Neural progenitor cell (in vitro differentiated cells): ENCODE data around the gene SNRNP35. TPM values are rescaled to one million over a fixed set of nuclear protein-coding genes. Genes with fewer than 3 reads are reported as not detected.

Experiments used
- DNase-seq: peaks from one replicate; pipeline ENCODE4 v3.0.0-alpha.2; 2016; ENCODE audit warnings: low spot score
- H2AFZ ChIP-seq: fragments of 200-600 bp; sonication (generic); replicated peaks from 2 replicates; pipeline ENCODE4 v1.6.1; 2016; ENCODE audit warnings: antibody characterized with exemption
- H3F3A ChIP-seq: fragments of 200-600 bp; sonication (generic); 2 replicates; pipeline ENCODE4 v1.6.1; 2016; ENCODE audit warnings: antibody characterized with exemption, low read depth
- H3K27ac ChIP-seq: fragments of 200-600 bp; sonication (generic); 2 replicates; pipeline ENCODE4 v1.5.1; 2016; ENCODE audit warnings: mild to moderate bottlenecking
- H3K27me3 ChIP-seq: fragments of 200-600 bp; sonication (generic); 2 replicates; pipeline ENCODE4 v1.6.1; 2016; ENCODE audit warnings: mild to moderate bottlenecking, moderate library complexity
- H3K36me3 ChIP-seq: fragments of 200-600 bp; sonication (generic); 2 replicates; pipeline ENCODE4 v1.5.1; 2016
- H3K4me1 ChIP-seq: fragments of 200-600 bp; sonication (generic); 2 replicates; pipeline ENCODE4 v1.6.1; 2016; ENCODE audit warnings: mixed run types
- H3K4me2 ChIP-seq: fragments of 200-600 bp; sonication (generic); 2 replicates; pipeline ENCODE4 v1.6.1; 2016
- H3K4me3 ChIP-seq: fragments of 200-600 bp; sonication (generic); 2 replicates; pipeline ENCODE4 v1.5.1; 2016
- H3K79me2 ChIP-seq: fragments of 200-600 bp; sonication (generic); 2 replicates; pipeline ENCODE4 v1.6.1; 2016; ENCODE audit warnings: low read depth
- H3K9ac ChIP-seq: fragments of 200-600 bp; sonication (generic); 2 replicates; pipeline ENCODE4 v1.6.1; 2016
- H3K9me3 ChIP-seq: fragments of 200-600 bp; sonication (generic); 2 replicates; pipeline ENCODE4 v1.5.1; 2016; ENCODE audit warnings: low read depth
- H4K20me1 ChIP-seq: fragments of 200-600 bp; sonication (generic); 2 replicates; pipeline ENCODE4 v1.6.1; 2016; ENCODE audit warnings: low read depth
- H3K27ac Mint-ChIP-seq: 3 replicates; pipeline ENCODE4 v1.8.0; 2021; ENCODE audit warnings: mixed read lengths
- H3K27me3 Mint-ChIP-seq: 2 replicates; pipeline ENCODE4 v1.8.0; 2022; ENCODE audit warnings: low read depth, mild to moderate bottlenecking, inconsistent platforms, moderate library complexity, mixed read lengths; ENCODE audit not compliant: insufficient read depth
- H3K36me3 Mint-ChIP-seq: 3 replicates; pipeline ENCODE4 v1.8.0; 2021; ENCODE audit warnings: mixed read lengths
- H3K4me1 Mint-ChIP-seq: 3 replicates; pipeline ENCODE4 v1.8.0; 2021; ENCODE audit warnings: mixed read lengths
- H3K4me3 Mint-ChIP-seq: 3 replicates; pipeline ENCODE4 v1.8.0; 2021; ENCODE audit warnings: mild to moderate bottlenecking, moderate library complexity, mixed read lengths
- H3K9me3 Mint-ChIP-seq: 3 replicates; pipeline ENCODE4 v1.8.0; 2020; ENCODE audit warnings: mixed read lengths
- EZH2 ChIP-seq: fragments of 200-600 bp; sonication (generic); IDR thresholded peaks from 2 replicates; pipeline ENCODE4 v1.6.1; 2017; ENCODE audit warnings: antibody characterized with exemption, mild to moderate bottlenecking, moderate library complexity
- EZH2phosphoT487 ChIP-seq: fragments of 200-600 bp; sonication (generic); IDR thresholded peaks from 2 replicates; pipeline ENCODE4 v1.6.1; 2017; ENCODE audit warnings: antibody characterized with exemption
- total RNA-seq: library from RNA; depleted of rRNA; stranded (reverse); fragments of >200 nt; gene quantifications from 2 replicates; pipeline ENCODE4 v1.2.3, GENCODE V29; 2015; ENCODE audit warnings: low replicate concordance
- TF ChIP-seq, protein P1 (sequence below): fragments of 200-600 bp; sonication (generic); IDR thresholded peaks from 2 replicates; pipeline ENCODE4 v1.5.1; 2017; ENCODE audit warnings: antibody characterized with exemption, mild to moderate bottlenecking

The SNRNP35 gene
- total RNA-seq, 1 donor from 2014 or later = 12.6 TPM

DNA sequence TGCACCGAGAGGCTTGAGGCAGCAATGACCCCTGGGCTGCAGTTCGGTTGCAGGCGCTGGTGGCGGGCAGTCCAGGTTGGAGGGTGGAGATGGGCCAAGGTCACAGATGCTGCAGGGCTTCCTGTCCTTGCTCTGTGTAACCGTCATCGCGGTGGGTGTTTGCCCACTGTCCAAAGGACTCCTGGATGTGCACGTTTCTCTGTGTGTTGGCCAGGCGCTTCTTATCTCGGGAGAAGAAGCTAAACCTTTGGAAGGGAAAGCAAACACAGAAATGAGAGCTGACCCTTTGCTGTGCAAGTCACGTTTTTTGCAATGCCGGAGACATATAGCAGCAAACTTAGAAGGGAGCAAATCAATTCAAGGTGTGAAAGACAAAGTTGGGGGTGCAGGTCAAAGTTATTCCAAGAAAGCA is 14.5 kb downstream of the SNRNP35 start:
- DNase-seq = no peak
- no peak overlapping the region for H3K27ac ChIP-seq
- no peak overlapping the region for H3K4me3 ChIP-seq
- peaks cover 2% of the 10 kb centered on the region for H3K27me3 Mint-ChIP-seq
- no peaks in the 10 kb centered on the region for H3K4me1 Mint-ChIP-seq
- no peaks in the 10 kb centered on the region for H3K9me3 ChIP-seq
- H3K79me2 ChIP-seq = peaks cover 3% of the 10 kb centered on the region
- no peak overlapping the region for H3K4me3 Mint-ChIP-seq
- no peak overlapping the region for H3K9ac ChIP-seq
- H4K20me1 ChIP-seq = peaks cover 5% of the 10 kb centered on the region
- no peaks in the 10 kb centered on the region for H3K9me3 Mint-ChIP-seq
- peaks cover 20% of the 10 kb centered on the region for H3K36me3 Mint-ChIP-seq
- H3K27ac Mint-ChIP-seq = no peak overlapping the region
- H3K4me1 ChIP-seq = no peaks in the 10 kb centered on the region
- no peaks in the 10 kb centered on the region for H3K36me3 ChIP-seq
- no peak overlapping the region for H2AFZ ChIP-seq
- H3K27me3 ChIP-seq = no peaks in the 10 kb centered on the region
- no peaks in the 10 kb centered on the region for H3F3A ChIP-seq
- no peak overlapping the region for H3K4me2 ChIP-seq
- TF ChIP-seq EZH2phosphoT487 (no peak), EZH2 (no peak)
- TF ChIP-seq, protein P1, sequence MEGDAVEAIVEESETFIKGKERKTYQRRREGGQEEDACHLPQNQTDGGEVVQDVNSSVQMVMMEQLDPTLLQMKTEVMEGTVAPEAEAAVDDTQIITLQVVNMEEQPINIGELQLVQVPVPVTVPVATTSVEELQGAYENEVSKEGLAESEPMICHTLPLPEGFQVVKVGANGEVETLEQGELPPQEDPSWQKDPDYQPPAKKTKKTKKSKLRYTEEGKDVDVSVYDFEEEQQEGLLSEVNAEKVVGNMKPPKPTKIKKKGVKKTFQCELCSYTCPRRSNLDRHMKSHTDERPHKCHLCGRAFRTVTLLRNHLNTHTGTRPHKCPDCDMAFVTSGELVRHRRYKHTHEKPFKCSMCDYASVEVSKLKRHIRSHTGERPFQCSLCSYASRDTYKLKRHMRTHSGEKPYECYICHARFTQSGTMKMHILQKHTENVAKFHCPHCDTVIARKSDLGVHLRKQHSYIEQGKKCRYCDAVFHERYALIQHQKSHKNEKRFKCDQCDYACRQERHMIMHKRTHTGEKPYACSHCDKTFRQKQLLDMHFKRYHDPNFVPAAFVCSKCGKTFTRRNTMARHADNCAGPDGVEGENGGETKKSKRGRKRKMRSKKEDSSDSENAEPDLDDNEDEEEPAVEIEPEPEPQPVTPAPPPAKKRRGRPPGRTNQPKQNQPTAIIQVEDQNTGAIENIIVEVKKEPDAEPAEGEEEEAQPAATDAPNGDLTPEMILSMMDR = no peak

DNA sequence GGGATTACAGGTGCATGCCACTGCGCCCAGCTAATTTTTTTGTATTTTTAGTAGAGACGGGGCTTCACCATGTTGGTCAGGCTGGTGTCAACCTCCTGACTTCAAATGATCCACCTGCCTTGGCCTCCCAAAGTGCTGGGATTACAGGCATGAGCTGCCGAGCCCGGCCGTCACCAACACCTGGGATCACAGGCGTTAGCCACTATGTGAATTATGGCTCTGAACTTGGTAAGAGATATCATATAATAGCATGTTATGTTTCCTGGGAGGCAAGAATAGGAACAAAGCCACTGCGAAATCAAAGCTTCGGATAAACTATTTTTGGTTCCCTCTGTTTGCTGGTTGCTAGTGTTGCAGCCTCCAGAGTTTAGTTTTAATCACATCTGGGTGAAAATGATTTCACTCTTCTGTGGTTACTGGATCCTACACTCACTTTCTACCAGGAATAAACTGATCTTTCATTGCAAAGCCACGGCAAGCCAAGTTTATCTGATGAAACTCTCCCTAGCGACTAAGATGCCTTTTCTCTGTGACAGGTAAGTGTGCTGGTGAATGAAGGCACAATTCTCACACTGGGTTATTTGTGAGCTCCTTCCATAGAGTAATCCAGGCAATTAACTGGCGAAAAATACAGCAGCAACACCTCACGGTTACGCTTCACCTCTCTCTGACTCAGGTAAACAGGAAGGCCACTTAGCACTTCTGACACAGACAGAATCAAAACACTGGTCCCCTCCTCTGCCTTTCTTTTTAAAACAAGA is 16.7 kb downstream of the SNRNP35 start:
- Histone ChIP-seq H4K20me1 (no peaks in the 10 kb centered on the region), H3K79me2 (no peaks in the 10 kb centered on the region), H3K27me3 (no peaks in the 10 kb centered on the region), H3K27ac (no peak overlapping the region), H3K4me3 (no peak overlapping the region), H2AFZ (no peak overlapping the region), H3K36me3 (no peaks in the 10 kb centered on the region), H3K4me2 (no peak overlapping the region), H3K9ac (peak overlapping the region; percentile 8), H3F3A (no peaks in the 10 kb centered on the region), H3K9me3 (no peaks in the 10 kb centered on the region), H3K4me1 (no peaks in the 10 kb centered on the region)
- Mint-ChIP-seq H3K9me3 (no peaks in the 10 kb centered on the region), H3K36me3 (peaks cover 20% of the 10 kb centered on the region), H3K4me1 (no peaks in the 10 kb centered on the region), H3K27me3 (peaks cover 2% of the 10 kb centered on the region), H3K27ac (no peak overlapping the region), H3K4me3 (no peak overlapping the region)
- no peak for DNase-seq
- TF ChIP-seq EZH2 (no peak), EZH2phosphoT487 (no peak)
- TF ChIP-seq, protein P1 = no peak

DNA sequence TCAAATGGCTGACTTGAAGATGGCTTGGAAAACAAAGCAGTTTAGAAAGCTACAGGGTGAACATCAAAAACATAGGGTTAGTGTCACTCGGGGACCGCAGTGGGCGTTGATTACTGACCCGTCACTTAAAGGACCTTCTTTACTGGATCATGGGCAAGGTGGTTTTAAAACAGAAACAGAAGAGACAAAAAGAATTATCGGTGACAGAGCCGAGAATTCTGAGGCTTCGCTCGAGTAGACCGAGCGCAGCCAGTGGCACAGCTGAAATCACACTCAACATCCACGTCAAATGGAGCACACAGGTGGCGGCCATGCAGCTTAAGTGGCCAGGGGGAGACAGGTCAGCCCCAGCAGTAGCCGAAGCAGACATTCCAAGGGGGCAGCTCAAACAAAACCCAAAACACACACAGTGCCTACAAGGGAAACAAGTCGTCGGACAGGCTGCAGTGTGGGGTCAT is 17.3 kb downstream of the SNRNP35 start:
- H3K27ac ChIP-seq = no peak overlapping the region

More for the DNA sequence above, 17.3 kb downstream of the SNRNP35 start:
- Histone ChIP-seq H3K36me3 (no peaks in the 10 kb centered on the region), H3K4me2 (no peak overlapping the region), H3K4me1 (no peaks in the 10 kb centered on the region), H3K27me3 (no peaks in the 10 kb centered on the region), H3K9ac (no peak overlapping the region), H3F3A (no peaks in the 10 kb centered on the region), H3K79me2 (no peaks in the 10 kb centered on the region), H4K20me1 (no peaks in the 10 kb centered on the region), H3K9me3 (no peaks in the 10 kb centered on the region), H3K4me3 (no peak overlapping the region), H2AFZ (no peak overlapping the region)
- Mint-ChIP-seq H3K4me3 (no peak overlapping the region), H3K36me3 (peaks cover 18% of the 10 kb centered on the region), H3K27me3 (peaks cover 2% of the 10 kb centered on the region), H3K4me1 (no peaks in the 10 kb centered on the region), H3K9me3 (no peaks in the 10 kb centered on the region), H3K27ac (no peak overlapping the region)
- no peak for DNase-seq
- TF ChIP-seq, protein P1 = no peak
- TF ChIP-seq EZH2phosphoT487 = no peak
- no peak for TF ChIP-seq EZH2
